ENCODE results near the gene FNDC5.

FNDC5 gene

DNA sequence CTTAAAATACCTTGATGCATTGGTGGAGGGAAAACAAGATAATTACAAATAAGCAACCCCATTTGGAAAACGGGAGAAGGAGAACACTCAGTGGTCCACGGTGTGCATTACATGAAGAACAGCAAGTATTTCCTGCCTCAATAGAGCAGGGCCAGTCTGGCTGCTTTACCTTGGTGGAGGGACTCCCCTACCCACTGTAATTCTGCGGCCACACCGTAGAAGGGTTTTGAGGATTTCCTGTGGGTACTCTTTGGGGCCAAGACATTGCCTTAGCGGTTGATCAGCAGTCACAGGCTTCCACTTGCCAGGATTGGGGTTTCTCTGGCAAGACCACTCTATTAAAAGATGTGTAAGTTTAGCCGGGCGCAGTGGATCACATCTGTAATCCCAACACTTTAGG lies 46.8 kb upstream of the FNDC5 start:
- H3K9me3 ChIP-seq (ENCODE audit: insufficient read depth, low read length): no peaks in the 10 kb centered on the region
- H3K9ac ChIP-seq (ENCODE audit: low read length): no peak overlapping the region
- H2AFZ ChIP-seq (ENCODE audit: low read depth, low read length, severe bottlenecking): no peak overlapping the region
- no peak overlapping the region for H3K27ac ChIP-seq (ENCODE audit: low read depth, low read length)
- H3F3A ChIP-seq (ENCODE audit: insufficient read depth): no peaks in the 10 kb centered on the region
- H3K27me3 ChIP-seq (ENCODE audit: low read length): no peaks in the 10 kb centered on the region
- no peak overlapping the region for H3K4me2 ChIP-seq (ENCODE audit: low read depth, low read length, poor library complexity, severe bottlenecking)
- H3K79me2 ChIP-seq (ENCODE audit: insufficient read depth, low read length): no peaks in the 10 kb centered on the region
- no peak overlapping the region for H3K4me3 ChIP-seq (ENCODE audit: insufficient read depth, low read length, poor library complexity, severe bottlenecking)
- no peaks in the 10 kb centered on the region for H4K20me1 ChIP-seq (ENCODE audit: low read depth, low read length)
- H3K36me3 ChIP-seq (ENCODE audit: low read length): no peaks in the 10 kb centered on the region
- no peaks in the 10 kb centered on the region for H3K9me2 ChIP-seq (replicated peaks; ENCODE audit: insufficient read depth, low read length)
- TF ChIP-seq, protein P1, sequence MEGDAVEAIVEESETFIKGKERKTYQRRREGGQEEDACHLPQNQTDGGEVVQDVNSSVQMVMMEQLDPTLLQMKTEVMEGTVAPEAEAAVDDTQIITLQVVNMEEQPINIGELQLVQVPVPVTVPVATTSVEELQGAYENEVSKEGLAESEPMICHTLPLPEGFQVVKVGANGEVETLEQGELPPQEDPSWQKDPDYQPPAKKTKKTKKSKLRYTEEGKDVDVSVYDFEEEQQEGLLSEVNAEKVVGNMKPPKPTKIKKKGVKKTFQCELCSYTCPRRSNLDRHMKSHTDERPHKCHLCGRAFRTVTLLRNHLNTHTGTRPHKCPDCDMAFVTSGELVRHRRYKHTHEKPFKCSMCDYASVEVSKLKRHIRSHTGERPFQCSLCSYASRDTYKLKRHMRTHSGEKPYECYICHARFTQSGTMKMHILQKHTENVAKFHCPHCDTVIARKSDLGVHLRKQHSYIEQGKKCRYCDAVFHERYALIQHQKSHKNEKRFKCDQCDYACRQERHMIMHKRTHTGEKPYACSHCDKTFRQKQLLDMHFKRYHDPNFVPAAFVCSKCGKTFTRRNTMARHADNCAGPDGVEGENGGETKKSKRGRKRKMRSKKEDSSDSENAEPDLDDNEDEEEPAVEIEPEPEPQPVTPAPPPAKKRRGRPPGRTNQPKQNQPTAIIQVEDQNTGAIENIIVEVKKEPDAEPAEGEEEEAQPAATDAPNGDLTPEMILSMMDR (IDR thresholded peaks at IDR 0.05; ENCODE audit: insufficient read depth, low read length, poor library complexity, severe bottlenecking): no peak
- no peak for TF ChIP-seq EZH2phosphoT487 (conservative IDR thresholded peaks at IDR 0.05; ENCODE audit: low read length)

DNA sequence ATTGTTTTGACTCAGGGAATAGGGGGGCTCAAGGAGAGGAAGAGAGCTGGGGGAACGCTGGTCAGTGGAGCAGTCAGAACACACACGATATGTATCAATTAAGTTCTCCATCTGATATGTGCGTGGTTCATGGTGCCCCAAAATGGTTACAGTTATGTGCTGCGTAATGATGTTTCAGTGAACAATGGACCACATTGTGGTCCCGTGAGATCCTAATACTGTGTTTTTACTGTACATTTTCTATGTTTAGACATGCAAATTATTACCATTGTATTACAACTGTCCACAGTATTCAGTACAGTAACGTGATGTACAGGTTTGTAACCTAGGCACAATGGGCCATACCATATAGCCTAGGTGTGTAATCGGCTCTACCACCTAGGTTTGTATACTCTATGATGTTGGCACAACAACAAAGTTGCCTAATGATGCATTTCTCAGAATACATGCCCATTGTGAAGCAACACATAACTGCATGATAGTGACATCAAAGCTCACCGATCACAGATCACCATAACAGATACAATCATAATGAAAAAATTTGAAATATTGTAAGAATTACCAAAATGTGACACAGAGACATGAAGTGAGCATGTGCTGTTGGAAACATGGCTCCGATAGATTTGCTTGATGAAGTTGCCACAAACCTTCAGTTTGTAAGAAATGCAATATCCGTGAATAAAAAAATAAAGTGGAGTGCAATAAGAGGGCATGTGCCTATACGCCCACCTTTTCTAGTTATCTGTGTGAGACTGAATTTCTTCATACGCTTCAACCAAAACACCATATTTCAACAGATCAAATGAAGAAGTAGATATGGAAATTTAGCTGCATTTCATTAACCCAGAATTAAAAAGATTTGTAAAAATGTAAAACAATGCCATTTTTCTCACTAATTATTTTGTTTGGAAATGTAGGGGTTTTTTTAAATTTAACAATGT lies 45.3 kb upstream of the FNDC5 start:
- H3K4me2 ChIP-seq (ENCODE audit: low read depth, low read length, poor library complexity, severe bottlenecking): no peak overlapping the region
- no peaks in the 10 kb centered on the region for H3F3A ChIP-seq (ENCODE audit: insufficient read depth)
- no peaks in the 10 kb centered on the region for H3K9me2 ChIP-seq (replicated peaks; ENCODE audit: insufficient read depth, low read length)
- H3K79me2 ChIP-seq (ENCODE audit: insufficient read depth, low read length): no peaks in the 10 kb centered on the region
- TF ChIP-seq, protein P1 (IDR thresholded peaks at IDR 0.05; ENCODE audit: insufficient read depth, low read length, poor library complexity, severe bottlenecking): no peak
- no peak for TF ChIP-seq EZH2phosphoT487 (conservative IDR thresholded peaks at IDR 0.05; ENCODE audit: low read length)
- no peak overlapping the region for H2AFZ ChIP-seq (ENCODE audit: low read depth, low read length, severe bottlenecking)
- no peak overlapping the region for H3K9ac ChIP-seq (ENCODE audit: low read length)
- H3K4me3 ChIP-seq (ENCODE audit: insufficient read depth, low read length, poor library complexity, severe bottlenecking): no peak overlapping the region
- no peaks in the 10 kb centered on the region for H3K27me3 ChIP-seq (ENCODE audit: low read length)
- H3K36me3 ChIP-seq (ENCODE audit: low read length): no peaks in the 10 kb centered on the region
- H3K9me3 ChIP-seq (ENCODE audit: insufficient read depth, low read length): no peaks in the 10 kb centered on the region
- no peak overlapping the region for H3K27ac ChIP-seq (ENCODE audit: low read depth, low read length)
- no peaks in the 10 kb centered on the region for H4K20me1 ChIP-seq (ENCODE audit: low read depth, low read length)

DNA sequence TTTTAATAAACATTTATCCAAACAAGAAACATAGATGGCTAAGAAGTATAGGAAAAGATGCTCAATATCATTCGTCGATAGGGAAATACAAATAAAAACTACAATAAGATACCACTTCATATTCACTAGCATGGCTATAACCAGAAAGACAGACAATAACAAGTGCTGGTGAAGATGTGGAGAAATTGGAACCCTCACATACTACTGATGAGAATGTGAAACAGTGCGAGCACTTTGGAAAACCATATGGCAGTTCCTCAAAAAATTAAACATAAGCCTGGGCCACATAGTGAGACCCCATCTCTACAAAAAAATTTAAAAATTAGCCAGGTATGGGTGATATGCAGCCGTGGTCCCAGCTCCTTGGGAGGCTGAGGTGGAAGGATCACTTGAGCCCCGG lies 39.6 kb upstream of the FNDC5 start:
- no peaks in the 10 kb centered on the region for H3F3A ChIP-seq (ENCODE audit: insufficient read depth)
- H2AFZ ChIP-seq (ENCODE audit: low read depth, low read length, severe bottlenecking): no peak overlapping the region
- no peaks in the 10 kb centered on the region for H3K27me3 ChIP-seq (ENCODE audit: low read length)
- TF ChIP-seq EZH2phosphoT487 (conservative IDR thresholded peaks at IDR 0.05; ENCODE audit: low read length): no peak
- TF ChIP-seq, protein P1 (IDR thresholded peaks at IDR 0.05; ENCODE audit: insufficient read depth, low read length, poor library complexity, severe bottlenecking): no peak
- no peak overlapping the region for H3K4me3 ChIP-seq (ENCODE audit: insufficient read depth, low read length, poor library complexity, severe bottlenecking)
- no peaks in the 10 kb centered on the region for H3K9me3 ChIP-seq (ENCODE audit: insufficient read depth, low read length)
- H3K9ac ChIP-seq (ENCODE audit: low read length): no peak overlapping the region
- H3K9me2 ChIP-seq (replicated peaks; ENCODE audit: insufficient read depth, low read length): no peaks in the 10 kb centered on the region
- H3K79me2 ChIP-seq (ENCODE audit: insufficient read depth, low read length): no peaks in the 10 kb centered on the region
- no peaks in the 10 kb centered on the region for H4K20me1 ChIP-seq (ENCODE audit: low read depth, low read length)
- no peak overlapping the region for H3K27ac ChIP-seq (ENCODE audit: low read depth, low read length)
- no peaks in the 10 kb centered on the region for H3K36me3 ChIP-seq (ENCODE audit: low read length)
- no peak overlapping the region for H3K4me2 ChIP-seq (ENCODE audit: low read depth, low read length, poor library complexity, severe bottlenecking)

Data from SU-DHL-6 (cell line).